ENCODE results near the gene SUN3. TPM values are rescaled to one million over a fixed set of nuclear protein-coding genes. Genes with fewer than 3 reads are reported as not detected.

SUN3 gene
- total and polyA plus RNA-seq, 2 of the 8 experiments (the other 6 are each of a cell fraction or from before 2014, with no cell fraction given), result not detected

GRCh38 chr7:47947355-47947749 is 81.6 kb downstream of the SUN3 start:
- Histone ChIP-seq H4K91ac (replicated peaks; ENCODE audit: insufficient read length, low read length) (no peak overlapping the region), H3K79me1 (ENCODE audit: low read depth, low read length) (no peaks in the 10 kb centered on the region), H3K4ac (replicated peaks; ENCODE audit: insufficient read length, low read depth, low read length) (no peak overlapping the region), H2BK12ac (ENCODE audit: low read depth, low read length) (no peak overlapping the region), H2AFZ (ENCODE audit: low read length) (no peak overlapping the region), H3K4me3 (ENCODE audit: extremely low read depth in 1 of 4, insufficient read depth in 2 of 4, low read depth in 3 of 4, low read length in 4 of 4) (no peak overlapping the region), H3K4me1 (replicated peaks in 1 of 4; ENCODE audit: control insufficient read depth in 3 of 4, insufficient read depth in 4 of 4, low read length in 3 of 4) (peaks cover 0 to 4% (median 0%) of the 10 kb centered on the region in 4 experiments; a peak in 3 of 7 replicates), H3K14ac (ENCODE audit: insufficient read length) (no peak overlapping the region), H3K23me2 (ENCODE audit: low read depth, low read length) (peaks cover 5% of the 10 kb centered on the region; the same call in 1 of the 2 replicates), H2BK15ac (ENCODE audit: low read length) (no peak overlapping the region; the same call in 1 of the 2 replicates), H3K23ac (ENCODE audit: insufficient read length) (no peak overlapping the region), H2AK5ac (ENCODE audit: low read depth, low read length) (no peak overlapping the region), H4K20me1 (replicated peaks in 1 of 2; ENCODE audit: control insufficient read depth in 1 of 2, insufficient read depth in 2 of 2, low read length in 2 of 2) (peaks cover 0 to 3% of the 10 kb centered on the region in 2 experiments), H3K36me3 (ENCODE audit: control insufficient read depth in 2 of 4, insufficient read depth in 4 of 4, low read length in 3 of 4) (no peaks in the 10 kb centered on the region), H4K8ac (ENCODE audit: extremely low read depth, insufficient read depth, low read length) (no peak overlapping the region), H3K56ac (replicated peaks; ENCODE audit: insufficient read length, low read depth, low read length) (no peak overlapping the region), H4K5ac (ENCODE audit: insufficient read length, low read depth, low read length) (no peak overlapping the region), H3K4me2 (ENCODE audit: insufficient read depth in 1 of 2, low read depth in 2 of 2, low read length in 2 of 2) (no peak overlapping the region), H3K9ac (replicated peaks in 1 of 4; ENCODE audit: extremely low read depth in 1 of 4, low read depth in 3 of 4, low read length in 3 of 4) (no peak overlapping the region), H3K79me2 (ENCODE audit: control insufficient read depth in 1 of 2, insufficient read depth in 2 of 2, low read length in 2 of 2) (no peaks in the 10 kb centered on the region), H3K18ac (ENCODE audit: extremely low read depth, low read length) (no peak overlapping the region), H2BK5ac (ENCODE audit: low read depth, low read length) (no peak overlapping the region), H3K27ac (ENCODE audit: low read depth, low read length) (no peak overlapping the region), H2BK120ac (replicated peaks; ENCODE audit: low read depth, low read length) (no peak overlapping the region), H2BK20ac (ENCODE audit: low read length) (no peak overlapping the region), H3K9me3 (ENCODE audit: insufficient read depth in 2 of 2, low read depth in 1 of 2, low read length in 1 of 2) (no peaks in the 10 kb centered on the region), H3K27me3 (replicated peaks in 1 of 4; ENCODE audit: control insufficient read depth in 3 of 4, extremely low read depth in 1 of 4, insufficient read depth in 3 of 4, low read length in 3 of 4) (no peaks in the 10 kb centered on the region)
- CTCF ChIA-PET (ENCODE audit: partially characterized antibody), result interaction anchor here (0.8 to 6.8 kb wide), 7 partner anchors 8 to 209 kb away, joined by 3 to 34 read pairs (median 6); no protein-coding TSS in a partner anchor
- WGBS, 2 experiments (ENCODE audit: extremely low coverage in 1 of 2, insufficient coverage in 1 of 2, insufficient read length in 1 of 2, insufficient replicate concordance in 2 of 2, low coverage in 1 of 2, low lambda C conversion rate in 2 of 2, missing lambda C conversion rate in 1 of 2), result 90% methylated on average over 7 of the region's 7 CpGs; no CpG with 5 or more reads in 1 of the 2 experiments
- DNase-seq (ENCODE audit: low read depth in 1 of 2, low spot score in 2 of 2) (no peak), FAIRE-seq (no peak)
- TF ChIP-seq JUN (IDR thresholded peaks at IDR 0.05; ENCODE audit: low read depth, low read length), result no peak
- POLR2A ChIA-PET (ENCODE audit: partially characterized antibody), result interaction anchor here (1.5 kb wide), 1 partner anchor 21 kb away, joined by 5 read pairs; no protein-coding TSS in a partner anchor

Data from H1 (cell line).